ENCODE data around the gene RBMS1. TPM values are rescaled to one million over a fixed set of nuclear protein-coding genes. Genes with fewer than 3 reads are reported as not detected.

Gene RBMS1
- total RNA-seq, 1 experiment from 2014 or later = 77.5 TPM

- Histone ChIP-seq H2BK20ac (ENCODE audit: low read depth, low read length, poor library complexity, severe bottlenecking) (no peak overlapping the region), H2BK15ac (ENCODE audit: low read depth, low read length) (no peak overlapping the region), H4K91ac (ENCODE audit: insufficient read length, low read depth, low read length) (no peak overlapping the region), H2AFZ (ENCODE audit: low read length) (no peak overlapping the region), H3K23me2 (ENCODE audit: insufficient read length, low read depth, low read length, poor library complexity, severe bottlenecking) (no peaks in the 10 kb centered on the region), H3K4me1 (ENCODE audit: insufficient read depth, low read length) (peaks cover 3% of the 10 kb centered on the region), H2AK5ac (ENCODE audit: insufficient read length, low read length) (no peak overlapping the region), H3K79me2 (ENCODE audit: insufficient read depth, low read length) (peaks cover 2% of the 10 kb centered on the region; the same call in 1 of the 2 replicates), H4K8ac (replicated peaks; ENCODE audit: insufficient read length, low read depth, low read length) (no peak overlapping the region), H4K20me1 (ENCODE audit: control insufficient read depth, insufficient read depth, insufficient read length) (no peaks in the 10 kb centered on the region), H3T11ph (ENCODE audit: low read length) (no peak overlapping the region), H2BK12ac (ENCODE audit: insufficient read length, low read depth, low read length) (no peak overlapping the region), H3K4me2 (ENCODE audit: insufficient read depth, insufficient read length, low read length) (no peak overlapping the region), H3K9ac (ENCODE audit: extremely low read depth, insufficient read length, low read length) (no peak overlapping the region), H3K18ac (ENCODE audit: insufficient read length, low read depth, low read length) (no peak overlapping the region), H3K56ac (ENCODE audit: insufficient read length, low read depth, low read length) (no peak overlapping the region), H3K27ac (ENCODE audit: insufficient read length, low read depth, low read length) (no peak overlapping the region), H2BK5ac (ENCODE audit: insufficient read length, low read length) (no peak overlapping the region), H2BK120ac (ENCODE audit: low read depth, low read length, poor library complexity, severe bottlenecking) (no peak overlapping the region), H4K5ac (ENCODE audit: insufficient read length, low read depth, low read length) (no peak overlapping the region), H3K14ac (ENCODE audit: insufficient read depth, low read length) (no peak overlapping the region), H3K23ac (ENCODE audit: insufficient read length, low read depth, low read length) (no peak overlapping the region), H3K79me1 (ENCODE audit: insufficient read depth, low read depth, low read length, poor library complexity, severe bottlenecking) (no peaks in the 10 kb centered on the region), H3K4ac (ENCODE audit: low read depth, low read length) (no peak overlapping the region), H3K9me3 (ENCODE audit: control insufficient read depth, low read depth, low read length) (no peaks in the 10 kb centered on the region), H3K27me3 (ENCODE audit: insufficient read depth, low read length) (no peaks in the 10 kb centered on the region)
- Mint-ChIP-seq H3K4me1 (peaks cover 55 to 75% of the 10 kb centered on the region in 2 experiments), H3K27ac (peak overlapping the region in 1 of 3 experiments; percentile 59; a peak in 3 of 7 replicates), H3K4me3 (no peak overlapping the region), H3K9me3 (no peaks in the 10 kb centered on the region), H3K36me3 (ENCODE audit: insufficient read depth in 1 of 3, low read depth in 3 of 3) (no peaks in the 10 kb centered on the region), H3K27me3 (ENCODE audit: low read depth) (no peaks in the 10 kb centered on the region)
- WGBS (ENCODE audit: extremely low coverage, insufficient read length, low lambda C conversion rate) = no CpG with 5 or more reads among the region's 7 CpGs
- DNase-seq = no peak
- TF ChIP-seq CTCF (conservative IDR thresholded peaks at IDR 0.05) = no peak
Measured at GRCh38 chr2:160380000-160380570, 113.5 kb downstream of the RBMS1 start.

Data from H9 (cell line).